A673 (cell line): ENCODE results near the gene METTL9. TPM values are rescaled to one million over a fixed set of nuclear protein-coding genes. Genes with fewer than 3 reads are reported as not detected.

Experiments
- BruUV-seq: library from RNA; stranded (reverse); fragments of 400-500 nt; replicated peaks from 2 replicates; lab custom pipeline; 2021; lab: Mats Ljungman, UMichigan
- CTCF ChIA-PET: fragments of 300-600 bp; sonication (Branson Sonifier 250); formaldehyde crosslinking; loops from one replicate; lab custom pipeline; 2022; ENCODE audit warnings: antibody characterized with exemption; lab: Charles Lee
- POLR2A ChIA-PET: fragments of 300-600 bp; sonication (Branson Sonifier 250); formaldehyde crosslinking; loops from one replicate; lab custom pipeline; 2022; ENCODE audit warnings: antibody characterized with exemption; ENCODE audit not compliant: low non-redundant PET; lab: Charles Lee
- DNase-seq: peaks from one replicate; pipeline ENCODE4 v3.0.0-alpha.2; 2015; ENCODE audit warnings: low spot score
- H3K27ac ChIP-seq: fragments of 200-600 bp; sonication (generic); 2 replicates; pipeline ENCODE4 v1.5.1; 2016; ENCODE audit warnings: mixed run types, low read depth, mild to moderate bottlenecking, mixed read lengths, antibody characterized with exemption, low read length; ENCODE audit not compliant: poor library complexity, severe bottlenecking
- H3K27me3 ChIP-seq: fragments of 200-600 bp; sonication (generic); replicated peaks from 2 replicates; pipeline ENCODE4 v1.6.1; 2017; ENCODE audit warnings: mixed run types, low read depth, mild to moderate bottlenecking, mixed read lengths, antibody characterized with exemption, low read length; ENCODE audit not compliant: insufficient read depth, poor library complexity
- H3K36me3 ChIP-seq: fragments of 200-600 bp; sonication (generic); 2 replicates; pipeline ENCODE4 v1.6.1; 2016; ENCODE audit warnings: mixed run types, mild to moderate bottlenecking, mixed read lengths, antibody characterized with exemption, low read length; ENCODE audit not compliant: insufficient read depth, poor library complexity, severe bottlenecking
- H3K4me1 ChIP-seq: fragments of 200-600 bp; sonication (generic); 2 replicates; pipeline ENCODE4 v1.6.1; 2017; ENCODE audit warnings: mixed run types, mild to moderate bottlenecking, mixed read lengths, antibody characterized with exemption, low read length; ENCODE audit not compliant: insufficient read depth, poor library complexity, severe bottlenecking
- H3K4me3 ChIP-seq: fragments of 200-600 bp; sonication (generic); 2 replicates; pipeline ENCODE4 v1.5.1; 2016; ENCODE audit warnings: low read depth, mixed run types, mild to moderate bottlenecking, mixed read lengths, low read length; ENCODE audit not compliant: poor library complexity, severe bottlenecking
- H3K9me3 ChIP-seq: fragments of 200-600 bp; sonication (generic); 2 replicates; pipeline ENCODE4 v1.6.1; 2016; ENCODE audit warnings: mixed run types, low read depth, mild to moderate bottlenecking, mixed read lengths, antibody characterized with exemption, low read length; ENCODE audit not compliant: poor library complexity, severe bottlenecking
- EZH2 ChIP-seq: fragments of 200-600 bp; sonication (generic); IDR thresholded peaks from 2 replicates; pipeline ENCODE4 v1.6.1; 2017; ENCODE audit warnings: borderline replicate concordance, low read depth, mild to moderate bottlenecking, mixed read lengths, antibody characterized with exemption, low read length; ENCODE audit not compliant: poor library complexity, severe bottlenecking
- intact Hi-C: fragments of 100-400 bp; cut with micrococcal nuclease; formaldehyde crosslinking; loops from one replicate; pipeline ENCODE4 v1.10.0; 2022; ENCODE audit not compliant: unreplicated experiment
- total RNA-seq: library from RNA; stranded (reverse); gene quantifications from 2 replicates; pipeline ENCODE4 v1.2.3, GENCODE V29; 2021
- TF ChIP-seq, protein P1 (sequence below): fragments of 300-800, 200-600 bp; sonication (generic); conservative IDR thresholded peaks from 2 replicates; pipeline ENCODE4 v1.5.1; 2017; ENCODE audit warnings: low read depth, mild to moderate bottlenecking, antibody characterized with exemption, low read length, moderate library complexity, mixed read lengths

Gene METTL9
- total RNA-seq, 1 experiment from 2014 or later = 151 TPM

DNA sequence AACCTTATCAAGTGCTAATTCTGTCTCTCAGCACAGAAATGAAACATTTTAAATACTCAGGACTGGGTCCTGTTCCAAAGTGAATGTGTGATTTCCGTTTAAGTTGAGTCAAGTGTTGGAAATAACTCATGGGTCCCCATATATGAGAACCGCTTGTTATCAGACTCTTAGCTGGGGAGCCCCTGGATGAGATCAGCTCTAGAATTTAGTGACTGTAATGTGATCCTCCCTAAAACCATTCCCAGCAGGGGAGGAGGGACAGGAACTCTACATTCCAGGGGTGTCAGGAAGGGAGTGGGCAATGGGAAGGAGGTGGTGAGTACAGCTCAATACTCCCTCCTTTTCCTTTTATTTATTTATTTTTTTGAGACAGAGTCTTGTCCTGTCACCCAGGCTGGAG lies 101.9 kb downstream of the METTL9 start:
- no peaks in the 10 kb centered on the region for H3K9me3 ChIP-seq
- no peaks in the 10 kb centered on the region for H3K36me3 ChIP-seq
- intact Hi-C loops = no loop called here
- POLR2A ChIA-PET = no interaction called here
- H3K4me1 ChIP-seq = no peaks in the 10 kb centered on the region
- no peak overlapping the region for H3K4me3 ChIP-seq
- peak; percentile 12 for DNase-seq
- TF ChIP-seq EZH2 = no peak
- TF ChIP-seq, protein P1, sequence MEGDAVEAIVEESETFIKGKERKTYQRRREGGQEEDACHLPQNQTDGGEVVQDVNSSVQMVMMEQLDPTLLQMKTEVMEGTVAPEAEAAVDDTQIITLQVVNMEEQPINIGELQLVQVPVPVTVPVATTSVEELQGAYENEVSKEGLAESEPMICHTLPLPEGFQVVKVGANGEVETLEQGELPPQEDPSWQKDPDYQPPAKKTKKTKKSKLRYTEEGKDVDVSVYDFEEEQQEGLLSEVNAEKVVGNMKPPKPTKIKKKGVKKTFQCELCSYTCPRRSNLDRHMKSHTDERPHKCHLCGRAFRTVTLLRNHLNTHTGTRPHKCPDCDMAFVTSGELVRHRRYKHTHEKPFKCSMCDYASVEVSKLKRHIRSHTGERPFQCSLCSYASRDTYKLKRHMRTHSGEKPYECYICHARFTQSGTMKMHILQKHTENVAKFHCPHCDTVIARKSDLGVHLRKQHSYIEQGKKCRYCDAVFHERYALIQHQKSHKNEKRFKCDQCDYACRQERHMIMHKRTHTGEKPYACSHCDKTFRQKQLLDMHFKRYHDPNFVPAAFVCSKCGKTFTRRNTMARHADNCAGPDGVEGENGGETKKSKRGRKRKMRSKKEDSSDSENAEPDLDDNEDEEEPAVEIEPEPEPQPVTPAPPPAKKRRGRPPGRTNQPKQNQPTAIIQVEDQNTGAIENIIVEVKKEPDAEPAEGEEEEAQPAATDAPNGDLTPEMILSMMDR = no peak
- BruUV-seq = no TSS peak
- no peaks in the 10 kb centered on the region for H3K27me3 ChIP-seq
- H3K27ac ChIP-seq = no peak overlapping the region
- CTCF ChIA-PET = interaction anchor here (0.7 kb wide), 1 partner anchor 17 kb away, joined by 6 read pairs; no protein-coding TSS in a partner anchor

DNA sequence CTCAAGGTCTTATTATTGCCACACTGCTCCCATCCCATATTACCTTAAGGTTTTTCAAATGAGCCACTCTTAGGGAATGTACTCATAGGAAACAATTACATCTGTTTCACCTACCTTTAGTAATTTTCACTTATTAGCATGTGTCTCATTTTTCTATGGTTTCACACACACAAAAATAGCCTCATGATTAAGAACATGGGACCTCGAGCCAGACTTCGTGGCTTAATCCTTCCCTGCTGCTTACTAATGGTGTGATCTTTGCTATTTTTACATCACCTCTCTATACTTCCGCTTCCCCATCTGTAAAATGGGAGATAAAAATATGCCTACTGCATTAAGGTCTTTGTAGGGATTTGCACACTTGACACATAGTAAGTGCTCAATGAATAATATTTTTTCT lies 102.9 kb downstream of the METTL9 start:
- no peaks in the 10 kb centered on the region for H3K27me3 ChIP-seq
- no peak overlapping the region for H3K27ac ChIP-seq
- no peak for DNase-seq
- no peaks in the 10 kb centered on the region for H3K36me3 ChIP-seq
- ChIA-PET POLR2A (no interaction called here), CTCF (interaction anchor here (0.6 kb wide), 1 partner anchor 142 kb away, joined by 4 read pairs; no protein-coding TSS in a partner anchor)
- H3K9me3 ChIP-seq = no peaks in the 10 kb centered on the region
- no peaks in the 10 kb centered on the region for H3K4me1 ChIP-seq
- H3K4me3 ChIP-seq = no peak overlapping the region
- intact Hi-C loops = no loop called here
- no TSS peak for BruUV-seq
- no peak for TF ChIP-seq EZH2
- TF ChIP-seq, protein P1 = no peak

DNA sequence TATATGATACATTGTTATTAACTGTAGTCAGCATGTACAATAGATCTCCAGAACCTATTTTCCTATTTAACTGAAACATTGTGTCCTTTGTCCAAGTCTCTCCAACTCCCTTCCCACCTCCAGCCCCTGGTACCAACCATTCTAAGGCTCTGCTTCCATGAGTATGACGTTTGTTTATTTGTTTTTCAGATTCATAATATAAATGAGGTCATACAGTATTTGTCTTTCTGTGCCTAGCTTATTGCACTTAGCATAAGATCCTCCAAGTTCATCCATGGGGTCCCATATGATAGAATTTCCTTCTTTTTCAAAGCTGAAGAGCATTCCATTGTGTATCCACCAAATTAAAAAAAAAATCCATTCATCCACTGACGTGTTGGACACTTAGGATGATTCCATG lies 103.8 kb downstream of the METTL9 start:
- H3K27ac ChIP-seq = no peak overlapping the region
- H3K36me3 ChIP-seq = no peaks in the 10 kb centered on the region
- ChIA-PET POLR2A (no interaction called here), CTCF (no interaction called here)
- no peaks in the 10 kb centered on the region for H3K9me3 ChIP-seq
- TF ChIP-seq, protein P1 = no peak
- TF ChIP-seq EZH2 = no peak
- no peak for DNase-seq
- H3K27me3 ChIP-seq = no peaks in the 10 kb centered on the region
- no peak overlapping the region for H3K4me3 ChIP-seq
- no TSS peak for BruUV-seq
- intact Hi-C loops = no loop called here
- H3K4me1 ChIP-seq = no peaks in the 10 kb centered on the region
